ENCODE data around the gene SGSM2.

The SGSM2 gene

DNA sequence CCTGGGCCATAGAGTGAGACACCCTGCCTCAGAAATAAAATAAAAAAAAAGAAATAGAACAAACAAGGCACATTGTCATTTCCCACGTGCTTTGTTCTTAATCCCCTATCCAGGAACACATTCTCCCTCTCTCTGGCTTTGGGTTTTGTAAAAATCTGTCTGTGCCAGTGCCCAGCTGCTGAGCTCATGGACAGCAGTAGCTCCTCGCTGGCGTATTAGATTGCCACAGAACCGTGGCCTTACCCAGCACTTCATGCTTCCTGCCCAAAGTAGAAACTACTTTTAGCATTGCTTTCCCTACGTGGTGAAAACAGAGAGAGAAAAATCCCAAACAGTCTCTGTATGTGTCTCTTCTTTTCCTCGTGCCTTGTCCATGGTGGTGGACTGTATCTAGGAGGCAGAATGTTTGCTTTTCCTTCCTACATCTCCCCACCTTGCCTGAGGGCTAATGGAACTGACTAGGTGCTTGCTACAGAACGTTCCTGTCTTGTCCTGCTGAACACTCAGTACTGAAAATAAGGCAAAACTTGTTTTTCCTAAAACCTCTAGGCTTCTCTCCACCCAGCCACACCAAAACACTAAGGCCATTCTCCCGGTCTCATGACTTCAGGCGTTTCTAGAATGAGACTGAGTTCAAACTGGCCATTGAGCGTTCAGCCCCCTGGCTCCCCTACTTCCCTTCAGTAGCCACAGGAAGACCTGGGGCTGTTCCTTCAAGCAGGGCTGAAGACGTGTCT, 37.4 kb downstream of the SGSM2 start:
- Histone ChIP-seq H3K36me3 (ENCODE audit: insufficient read depth, low read length) (peaks cover 3% of the 10 kb centered on the region; the same call in 1 of the 2 replicates), H3K4me3 (no peak overlapping the region), H3K27ac (no peak overlapping the region), H3K9me3 (ENCODE audit: low read depth, low read length) (no peaks in the 10 kb centered on the region), H3K9ac (ENCODE audit: insufficient read length) (no peak overlapping the region)
- no peak for DNase-seq (ENCODE audit: low read depth, low spot score)
- TF ChIP-seq EZH2 (IDR thresholded peaks at IDR 0.05), result no peak

DNA sequence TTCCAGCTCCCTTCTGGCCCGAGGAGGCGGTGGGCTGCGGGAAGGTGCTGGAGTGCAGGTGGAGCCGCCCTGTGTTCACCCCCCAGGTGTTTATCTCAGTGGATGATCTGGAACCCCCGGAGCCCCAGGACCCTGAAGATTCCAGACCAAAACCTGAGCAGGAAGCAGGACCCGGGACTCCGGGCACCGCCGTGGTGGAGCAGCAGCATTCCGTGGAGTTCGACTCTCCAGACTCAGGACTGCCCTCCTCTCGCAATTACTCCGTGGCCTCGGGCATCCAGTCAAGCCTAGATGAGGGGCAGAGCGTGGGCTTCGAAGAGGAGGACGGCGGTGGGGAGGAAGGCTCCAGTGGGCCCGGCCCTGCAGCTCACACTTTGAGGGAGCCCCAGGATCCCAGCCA, 38.1 kb downstream of the SGSM2 start:
- H3K27ac ChIP-seq, result no peak overlapping the region
- no peak overlapping the region for H3K9ac ChIP-seq (ENCODE audit: insufficient read length)
- no peak overlapping the region for H3K4me3 ChIP-seq
- no peaks in the 10 kb centered on the region for H3K9me3 ChIP-seq (ENCODE audit: low read depth, low read length)
- DNase-seq (ENCODE audit: low read depth, low spot score), result no peak
- TF ChIP-seq POLR2AphosphoS5 (IDR thresholded peaks at IDR 0.05; ENCODE audit: borderline replicate concordance, low read depth, low read length), result no peak
- TF ChIP-seq EZH2 (IDR thresholded peaks at IDR 0.05), result no peak
- TF ChIP-seq FOXP2 (optimal IDR thresholded peaks at IDR 0.05; ENCODE audit: control extremely low read depth, extremely low read length, insufficient read depth), result no peak
- peaks cover 3% of the 10 kb centered on the region; the same call in 1 of the 2 replicates for H3K36me3 ChIP-seq (ENCODE audit: insufficient read depth, low read length)

DNA sequence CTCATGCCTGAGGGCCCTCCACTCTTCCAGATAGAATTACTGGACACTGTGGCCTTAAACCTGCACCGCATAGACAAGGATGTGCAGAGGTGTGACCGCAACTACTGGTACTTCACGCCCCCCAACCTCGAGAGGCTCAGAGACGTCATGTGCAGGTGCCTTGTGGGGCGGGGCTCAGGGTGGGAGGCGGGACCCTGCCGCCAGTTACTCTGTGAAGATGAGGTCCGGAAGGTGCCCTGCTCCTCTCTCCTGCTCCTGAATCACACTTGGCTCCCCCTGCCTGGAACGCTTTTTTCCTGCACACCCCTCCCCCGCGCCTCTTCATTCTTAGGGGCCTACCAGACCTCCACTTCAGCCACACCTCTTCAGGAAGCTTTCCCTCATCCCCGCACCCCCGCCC, 38.8 kb downstream of the SGSM2 start:
- Histone ChIP-seq H3K9ac (ENCODE audit: insufficient read length) (no peak overlapping the region), H3K27ac (no peak overlapping the region), H3K4me3 (no peak overlapping the region), H3K36me3 (ENCODE audit: insufficient read depth, low read length) (peaks cover 3% of the 10 kb centered on the region; the same call in 1 of the 2 replicates), H3K9me3 (ENCODE audit: low read depth, low read length) (no peaks in the 10 kb centered on the region)
- TF ChIP-seq POLR2AphosphoS5 (IDR thresholded peaks at IDR 0.05; ENCODE audit: borderline replicate concordance, low read depth, low read length) (no peak), FOXP2 (optimal IDR thresholded peaks at IDR 0.05; ENCODE audit: control extremely low read depth, extremely low read length, insufficient read depth) (no peak), EZH2 (IDR thresholded peaks at IDR 0.05) (no peak)
- no peak for DNase-seq (ENCODE audit: low read depth, low spot score)

DNA sequence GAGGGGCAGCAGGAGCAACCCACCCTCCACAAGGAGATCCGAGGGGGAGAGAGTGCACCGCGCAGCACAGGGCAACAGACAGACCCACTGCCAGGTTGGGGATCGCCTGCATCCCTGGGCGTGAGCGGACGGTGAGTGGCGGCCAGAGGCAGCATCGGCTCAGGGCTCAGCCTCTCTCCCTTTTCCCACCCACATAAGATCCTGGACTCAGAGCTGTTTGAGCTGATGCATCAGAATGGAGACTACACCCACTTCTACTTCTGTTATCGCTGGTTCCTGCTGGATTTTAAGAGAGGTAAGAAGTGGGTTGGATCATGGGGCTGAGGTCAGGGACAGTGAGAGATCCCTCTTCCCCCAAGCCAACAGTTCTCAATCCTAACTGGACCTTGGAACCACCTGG, 40.4 kb downstream of the SGSM2 start:
- TF ChIP-seq EZH2 (IDR thresholded peaks at IDR 0.05) (no peak), POLR2AphosphoS5 (IDR thresholded peaks at IDR 0.05; ENCODE audit: borderline replicate concordance, low read depth, low read length) (no peak), FOXP2 (optimal IDR thresholded peaks at IDR 0.05; ENCODE audit: control extremely low read depth, extremely low read length, insufficient read depth) (no peak)
- no peaks in the 10 kb centered on the region for H3K9me3 ChIP-seq (ENCODE audit: low read depth, low read length)
- no peak for DNase-seq (ENCODE audit: low read depth, low spot score)
- H3K27ac ChIP-seq, result no peak overlapping the region
- no peak overlapping the region for H3K4me3 ChIP-seq
- peaks cover 3% of the 10 kb centered on the region; the same call in 1 of the 2 replicates for H3K36me3 ChIP-seq (ENCODE audit: insufficient read depth, low read length)
- H3K9ac ChIP-seq (ENCODE audit: insufficient read length), result no peak overlapping the region

DNA sequence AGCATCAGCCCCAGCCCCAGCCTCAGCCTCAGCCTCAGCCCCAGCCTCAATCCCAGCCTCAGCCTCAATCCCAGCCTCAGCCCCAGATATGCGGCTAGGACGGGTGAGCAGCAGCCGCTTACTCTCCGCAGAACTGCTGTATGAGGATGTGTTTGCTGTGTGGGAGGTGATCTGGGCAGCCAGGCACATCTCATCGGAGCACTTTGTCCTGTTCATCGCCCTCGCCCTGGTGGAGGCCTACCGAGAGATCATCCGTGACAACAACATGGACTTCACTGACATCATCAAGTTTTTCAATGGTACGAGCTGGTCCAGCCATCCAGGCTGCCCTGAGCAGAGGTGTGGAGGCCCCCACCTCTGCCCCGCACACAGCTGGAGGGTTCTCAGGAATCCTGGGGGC, 41.6 kb downstream of the SGSM2 start:
- DNase-seq (ENCODE audit: low read depth, low spot score), result no peak
- Histone ChIP-seq H3K36me3 (ENCODE audit: insufficient read depth, low read length) (peaks cover 3% of the 10 kb centered on the region; the same call in 1 of the 2 replicates), H3K9me3 (ENCODE audit: low read depth, low read length) (no peaks in the 10 kb centered on the region), H3K4me3 (no peak overlapping the region), H3K27ac (no peak overlapping the region), H3K9ac (ENCODE audit: insufficient read length) (no peak overlapping the region)
- no peak for TF ChIP-seq FOXP2 (optimal IDR thresholded peaks at IDR 0.05; ENCODE audit: control extremely low read depth, extremely low read length, insufficient read depth)

DNA sequence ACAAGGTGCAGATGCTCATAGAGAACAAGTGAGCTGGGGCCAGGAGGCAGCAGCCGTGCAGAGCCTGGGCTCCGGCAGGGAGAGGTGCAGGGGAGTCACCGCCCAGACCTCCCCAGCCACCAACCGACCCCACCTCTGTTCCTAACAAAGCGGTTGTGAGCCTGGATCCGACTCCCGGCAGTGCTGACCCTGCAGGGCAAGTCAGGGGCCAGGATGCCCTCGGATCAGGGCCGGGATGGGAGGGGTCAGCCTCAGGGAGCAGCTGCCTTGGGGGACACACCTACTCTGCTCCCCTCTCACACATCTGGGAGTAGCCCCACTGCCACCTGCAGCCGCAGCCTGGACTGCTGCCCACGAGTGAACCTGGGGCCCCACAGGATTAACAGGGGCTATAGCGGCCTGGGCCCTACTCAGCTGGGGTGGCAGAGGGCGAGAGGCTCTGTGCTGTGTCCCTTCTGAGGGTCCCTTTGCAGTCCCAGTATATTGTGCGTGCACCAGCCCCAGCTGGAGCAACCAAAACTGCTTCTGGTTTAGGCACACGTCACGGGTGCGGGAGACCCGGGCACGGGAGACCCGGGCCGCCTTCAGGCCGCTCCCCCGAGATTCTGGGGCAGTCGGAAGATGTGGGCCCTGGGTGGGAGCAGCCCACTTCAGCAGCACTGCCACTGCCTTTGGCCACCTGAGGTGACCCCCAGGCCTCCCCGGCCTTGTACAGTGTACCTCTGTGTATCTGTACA, 42.4 kb downstream of the SGSM2 start:
- no peak overlapping the region for H3K9ac ChIP-seq (ENCODE audit: insufficient read length)
- no peak for TF ChIP-seq EZH2 (IDR thresholded peaks at IDR 0.05)
- TF ChIP-seq FOXP2 (optimal IDR thresholded peaks at IDR 0.05; ENCODE audit: control extremely low read depth, extremely low read length, insufficient read depth), result no peak
- peaks cover 3% of the 10 kb centered on the region; the same call in 1 of the 2 replicates for H3K36me3 ChIP-seq (ENCODE audit: insufficient read depth, low read length)
- H3K4me3 ChIP-seq, result no peak overlapping the region
- H3K9me3 ChIP-seq (ENCODE audit: low read depth, low read length), result no peaks in the 10 kb centered on the region
- H3K27ac ChIP-seq, result no peak overlapping the region
- DNase-seq (ENCODE audit: low read depth, low spot score), result no peak

DNA sequence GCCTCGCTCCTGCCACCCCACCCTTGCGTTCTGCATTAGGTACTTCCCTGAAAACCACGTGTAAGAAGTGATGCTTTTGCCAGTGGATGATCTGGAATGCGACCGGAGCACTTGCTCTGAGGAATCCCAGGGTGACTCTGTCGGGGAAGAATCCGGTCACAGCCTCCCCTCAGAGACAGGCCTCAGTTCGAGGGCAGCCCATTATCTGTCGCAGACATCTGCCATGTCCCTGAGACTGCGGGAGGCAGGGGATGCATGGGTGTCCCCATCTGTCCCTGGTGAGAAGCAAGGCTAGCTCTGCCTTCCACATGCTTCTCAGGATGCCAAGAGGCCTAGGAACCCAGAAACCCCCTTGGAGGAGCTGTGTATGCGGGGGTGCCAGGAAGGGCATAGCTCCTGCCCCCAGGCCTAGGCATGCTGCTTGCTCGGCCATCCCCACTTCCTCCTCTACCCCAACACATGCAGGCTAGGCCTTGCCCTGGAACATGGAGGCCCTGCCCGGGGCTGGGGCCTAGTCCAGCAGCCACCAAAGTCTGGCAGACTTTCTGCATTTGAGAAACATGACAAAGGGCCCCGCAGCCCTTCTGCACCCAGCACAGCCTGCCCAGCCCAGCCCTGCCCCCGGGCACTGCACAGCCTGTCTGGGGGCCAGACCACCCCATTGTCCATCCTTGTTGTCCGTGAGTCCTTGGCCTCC, 43.1 kb downstream of the SGSM2 start:
- Histone ChIP-seq H3K27ac (no peak overlapping the region), H3K9me3 (ENCODE audit: low read depth, low read length) (no peaks in the 10 kb centered on the region), H3K4me3 (no peak overlapping the region), H3K9ac (ENCODE audit: insufficient read length) (no peak overlapping the region), H3K36me3 (ENCODE audit: insufficient read depth, low read length) (peaks cover 3% of the 10 kb centered on the region; the same call in 1 of the 2 replicates)
- no peak for DNase-seq (ENCODE audit: low read depth, low spot score)
- TF ChIP-seq EZH2 (IDR thresholded peaks at IDR 0.05), result no peak

DNA sequence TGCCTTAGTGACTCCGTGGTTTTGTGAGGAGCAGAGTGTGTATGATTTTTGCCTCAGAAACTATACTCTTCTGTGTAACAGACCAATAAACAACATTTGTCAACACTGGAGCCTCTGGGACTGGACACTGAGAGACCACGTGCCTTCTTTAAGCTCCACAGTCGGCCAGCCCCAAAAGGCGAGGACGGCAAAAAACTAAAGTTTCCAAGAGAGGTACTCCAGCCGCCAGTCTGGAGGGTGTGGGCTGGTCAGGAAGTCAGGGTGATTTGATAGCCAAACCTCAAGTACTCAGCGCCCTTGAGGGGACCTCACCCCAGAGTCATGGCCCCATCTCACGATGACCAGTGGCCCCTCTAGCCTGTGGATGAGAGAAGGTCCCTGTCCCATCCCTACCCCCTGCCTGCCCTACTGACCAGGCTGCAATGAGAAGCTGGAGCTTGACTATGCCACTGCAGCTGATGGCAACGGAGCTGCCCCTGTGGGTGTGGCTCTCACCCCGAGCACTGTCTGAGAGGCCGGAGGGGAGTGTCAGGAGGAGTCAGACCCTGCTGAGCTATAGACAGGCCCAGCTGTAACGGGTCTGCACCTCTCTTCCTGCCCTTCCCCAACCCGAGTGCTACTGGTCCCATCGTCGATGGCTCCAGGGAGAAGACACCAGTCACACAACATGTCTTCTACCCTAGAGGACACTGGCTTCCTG, 43.8 kb downstream of the SGSM2 start:
- Histone ChIP-seq H3K4me3 (no peak overlapping the region), H3K9me3 (ENCODE audit: low read depth, low read length) (no peaks in the 10 kb centered on the region), H3K27ac (no peak overlapping the region), H3K9ac (ENCODE audit: insufficient read length) (no peak overlapping the region), H3K36me3 (ENCODE audit: insufficient read depth, low read length) (peaks cover under 1% of the 10 kb centered on the region; the same call in 1 of the 2 replicates)
- no peak for DNase-seq (ENCODE audit: low read depth, low spot score)
- TF ChIP-seq EZH2 (IDR thresholded peaks at IDR 0.05) (no peak), POLR2AphosphoS5 (IDR thresholded peaks at IDR 0.05; ENCODE audit: borderline replicate concordance, low read depth, low read length) (no peak), FOXP2 (optimal IDR thresholded peaks at IDR 0.05; ENCODE audit: control extremely low read depth, extremely low read length, insufficient read depth) (no peak)
